SK-N-SH (cell line): ENCODE results near the gene THSD4.

Experiments used
- CHD2 ChIP-seq: fragments of 150-350 bp; IDR thresholded peaks from 2 replicates; pipeline ENCODE4 v1.6.1; 2018; ENCODE audit warnings: low read length; ENCODE audit not compliant: partially characterized antibody
- CTCF ChIP-seq: fragments of 200-600 bp; sonication (generic); IDR thresholded peaks from 2 replicates; pipeline ENCODE4 v1.6.1; 2017; ENCODE audit warnings: antibody characterized with exemption, mild to moderate bottlenecking, moderate library complexity
- EZH2phosphoT487 ChIP-seq: fragments of 200-600 bp; sonication (generic); IDR thresholded peaks from 2 replicates; pipeline ENCODE4 v1.6.1; 2017; ENCODE audit warnings: low read depth, mixed run types, mild to moderate bottlenecking, antibody characterized with exemption, moderate library complexity, borderline replicate concordance
- FOXJ3 ChIP-seq: sonication (generic); formaldehyde crosslinking; IDR thresholded peaks from 2 replicates; pipeline ENCODE4 v1.5.1; 2020; ENCODE audit warnings: mild to moderate bottlenecking, missing genetic modification reagents
- MXI1 ChIP-seq: IDR thresholded peaks from 2 replicates; pipeline ENCODE4 v1.6.1; 2012; ENCODE audit warnings: mild to moderate bottlenecking, low read depth, low read length, improper control_type of control experiment
- POLR2AphosphoS5 ChIP-seq: IDR thresholded peaks from 2 replicates; pipeline ENCODE4 v1.6.1; 2012; ENCODE audit warnings: low read depth, low read length
- RAD21 ChIP-seq: IDR thresholded peaks from 2 replicates; pipeline ENCODE4 v1.6.1; 2012; ENCODE audit warnings: mild to moderate bottlenecking, low read length
- RFX5 ChIP-seq: IDR thresholded peaks from 2 replicates; pipeline ENCODE4 v1.6.1; 2012; ENCODE audit warnings: mild to moderate bottlenecking, improper control_type of control experiment, low read length
- YY1 ChIP-seq: IDR thresholded peaks from 2 replicates; pipeline ENCODE4 v1.4.0; 2012; ENCODE audit warnings: low read depth, mild to moderate bottlenecking

- TF ChIP-seq POLR2AphosphoS5 = no peak
- TF ChIP-seq YY1 = no peak
- TF ChIP-seq RFX5 = no peak
- TF ChIP-seq MXI1 = no peak
- no peak for TF ChIP-seq RAD21
- no peak for TF ChIP-seq CTCF
- no peak for TF ChIP-seq EZH2phosphoT487
- TF ChIP-seq FOXJ3 (CRISPR knock-in tag) = no peak
- TF ChIP-seq CHD2 = no peak
Observed at GRCh38 chr15:71437404-71437803, 322.1 kb downstream of the THSD4 start.
